ENCODE results near the gene BCAP29.

DNA sequence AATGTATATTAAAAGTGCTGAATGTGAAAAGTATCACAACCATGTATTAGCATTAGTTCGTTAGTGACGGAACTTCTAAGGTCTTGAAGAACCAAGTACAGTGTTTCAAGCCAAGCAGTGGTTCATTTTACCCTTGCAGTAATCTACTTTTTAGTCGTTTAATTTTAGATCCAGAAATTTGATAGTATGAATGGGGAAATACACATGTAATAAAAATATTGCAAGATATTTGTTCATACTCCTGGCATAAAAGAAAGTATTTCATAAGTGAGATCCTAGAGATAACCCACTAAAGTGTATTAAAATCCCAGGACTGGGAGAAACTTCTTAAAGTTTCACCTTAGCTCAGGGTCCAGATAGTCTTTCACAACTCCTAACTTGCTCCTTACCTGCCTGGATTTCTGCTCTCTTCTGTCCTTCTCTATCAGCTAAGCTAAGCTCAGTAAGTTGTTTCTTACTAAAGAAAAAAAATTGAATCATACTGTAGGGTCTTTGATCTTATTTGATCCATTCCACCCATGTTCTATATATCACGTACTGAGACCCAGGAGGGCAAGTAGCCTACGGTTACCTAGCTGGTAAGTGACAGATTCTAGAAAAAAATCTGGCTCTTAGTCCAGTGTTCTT is 1.5 kb downstream of the BCAP29 start:
- TF ChIP-seq CTCF (IDR thresholded peaks at IDR 0.05 in 8 of 11, conservative IDR thresholded peaks at IDR 0.05 in 3 of 11), result no peak
- no peak for TF ChIP-seq POLR2AphosphoS5 (IDR thresholded peaks at IDR 0.05)

Measured in spleen (tissue), 7 donors.